NCI-H82 treated with DMSO at 0.1 percent for 48 hours (cell line): ENCODE results near the gene MAS1L.
"Not testable (repeated sequence)": the region's sequence is repeated elsewhere in the genome, so short reads cannot be mapped to it uniquely, and the experiment has no call there.

Experiments used
- DNase-seq: peaks from one replicate; lab custom pipeline; 2025; ENCODE audit not compliant: unreplicated experiment; lab: John Stamatoyannopoulos, UW

Gene MAS1L

DNA sequence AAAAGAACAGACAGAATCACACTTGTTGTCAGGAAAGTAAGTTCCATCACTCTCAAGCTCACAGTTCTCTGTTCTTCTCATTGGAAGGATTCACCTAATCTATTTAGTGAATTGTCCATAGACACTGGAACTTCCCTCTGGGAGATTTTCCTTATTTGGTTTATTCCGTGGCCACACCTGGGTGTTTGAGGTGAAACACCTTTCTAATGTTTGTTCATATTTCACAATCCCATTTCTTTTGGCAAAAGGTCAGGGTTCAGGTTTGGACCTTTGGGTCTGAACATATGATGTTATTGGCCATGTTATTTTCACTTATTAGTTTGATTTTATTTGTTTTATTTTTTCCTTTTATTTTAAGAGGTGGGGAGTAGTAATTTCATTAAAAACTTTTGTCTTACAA lies 4.0 kb downstream of the MAS1L start:
- DNase-seq: no peak

DNA sequence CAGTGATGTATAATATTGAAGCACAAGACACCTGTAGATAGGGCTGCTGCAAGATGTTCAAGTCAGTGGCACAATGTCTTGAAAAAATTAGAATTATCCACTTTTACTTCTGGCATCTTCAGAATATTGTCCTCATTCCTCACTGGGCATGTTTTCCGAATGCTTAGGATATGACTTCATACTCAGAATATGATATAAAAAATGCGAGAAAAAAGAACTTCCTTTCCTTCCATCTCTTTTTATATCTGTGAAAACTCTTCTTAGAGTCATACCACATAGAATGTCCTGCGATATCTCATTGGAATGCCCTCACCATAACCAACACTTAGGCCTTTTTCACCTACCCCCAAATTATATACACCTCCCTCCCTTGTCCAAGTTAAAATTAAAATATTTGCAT lies 4.6 kb downstream of the MAS1L start:
- DNase-seq: no peak

DNA sequence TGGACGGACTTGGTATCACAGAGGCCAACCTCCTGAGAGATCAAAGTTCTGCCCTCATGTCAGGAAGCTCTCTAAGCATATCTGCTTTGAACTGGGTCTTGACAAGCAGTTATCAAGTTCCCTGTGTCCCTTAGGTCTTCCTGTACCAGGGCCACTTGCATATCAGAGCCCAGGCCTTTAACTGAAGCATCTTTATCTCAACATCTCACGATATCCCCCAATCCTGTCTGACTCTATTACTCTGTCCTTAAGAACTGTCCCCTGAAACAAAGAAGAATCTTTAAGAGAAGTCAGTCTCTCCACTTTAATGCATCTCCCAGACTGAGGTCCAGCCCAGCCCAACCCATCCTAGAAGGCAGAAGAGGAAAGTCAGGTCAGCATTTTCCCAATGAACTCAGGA lies 8.2 kb downstream of the MAS1L start:
- no peak for DNase-seq

DNA sequence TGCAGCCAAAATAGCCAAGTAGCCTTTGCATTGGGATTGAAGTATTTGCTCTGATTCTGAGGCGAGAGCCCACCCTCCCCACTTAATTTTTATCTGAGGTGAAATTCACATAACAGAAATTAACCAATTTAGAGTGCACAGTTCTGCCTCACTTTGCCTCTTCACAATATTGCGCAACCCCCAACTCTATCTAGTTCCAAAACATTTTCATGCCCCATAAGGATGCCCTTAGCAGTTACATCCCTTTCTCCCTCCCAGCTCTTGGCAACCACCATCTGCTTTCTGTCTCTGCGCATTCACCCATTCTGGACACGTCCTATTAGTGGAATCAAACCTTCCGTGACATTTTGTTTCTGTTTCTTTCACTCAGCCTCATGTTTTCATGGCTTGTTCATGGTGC lies 9.0 kb downstream of the MAS1L start:
- DNase-seq: no peak

DNA sequence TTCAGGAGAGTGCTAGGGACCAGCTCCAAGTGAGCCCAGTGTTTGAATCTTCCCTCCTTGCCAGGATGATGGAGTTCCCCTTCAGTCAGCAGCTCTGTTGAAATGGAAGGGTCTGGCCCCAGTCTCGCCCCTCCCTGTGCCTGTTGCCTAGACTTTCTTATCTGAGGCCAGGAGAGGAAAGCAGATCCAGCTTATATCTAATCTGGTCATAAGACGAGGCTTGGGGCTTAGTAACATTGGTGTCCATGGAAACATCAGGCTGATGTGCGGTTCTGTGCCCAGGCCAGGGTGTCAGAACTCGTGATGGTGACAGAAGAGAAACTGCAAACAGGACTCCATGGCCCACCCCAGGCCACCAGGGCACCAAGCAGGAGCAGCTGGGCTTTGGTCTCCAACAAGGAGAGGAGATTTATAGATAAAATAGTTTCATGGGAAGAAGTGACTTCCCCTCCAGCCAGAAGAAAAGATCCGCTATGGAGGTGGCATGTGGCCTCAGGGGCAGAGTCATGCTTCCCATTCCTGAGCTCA lies 9.8 kb downstream of the MAS1L start:
- DNase-seq: no peak

DNA sequence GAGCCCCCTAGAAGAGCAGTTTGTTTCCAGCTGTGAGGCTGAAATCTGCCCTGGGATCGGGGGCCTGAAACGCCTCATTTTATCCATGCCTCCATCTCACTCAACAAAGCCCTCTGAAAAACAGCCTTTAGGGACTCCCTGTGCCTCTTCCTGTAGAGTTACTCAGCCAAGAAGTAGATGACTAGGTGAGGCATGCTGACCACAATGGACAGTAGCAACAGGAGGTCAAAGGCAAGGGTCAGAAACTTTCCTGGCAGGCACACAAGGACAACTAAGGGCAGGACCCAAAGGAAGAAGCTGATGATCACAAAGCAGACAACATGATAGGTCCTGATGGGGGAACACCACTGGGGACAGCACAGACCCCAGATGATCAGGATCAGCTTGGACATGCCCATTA lies 12.8 kb downstream of the MAS1L start:
- no peak for DNase-seq

DNA sequence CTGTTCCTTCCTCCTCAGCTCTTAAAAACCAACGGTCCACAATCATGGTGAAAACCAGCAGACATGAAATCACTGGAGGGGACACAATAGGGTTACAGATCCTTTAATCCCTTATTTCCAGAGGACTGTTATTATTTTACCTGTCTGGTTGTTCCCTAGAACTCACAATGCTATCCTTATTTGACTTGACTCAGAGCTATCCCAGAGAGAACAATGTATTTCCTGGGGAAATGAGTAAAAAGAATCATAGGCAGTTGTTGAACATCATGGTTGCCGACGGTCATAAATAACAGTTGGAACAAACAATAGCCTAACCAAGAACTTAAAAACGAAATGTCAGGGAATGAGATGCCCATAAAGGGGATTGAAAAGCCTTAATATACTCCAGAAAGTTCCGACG lies 21.5 kb downstream of the MAS1L start:
- DNase-seq: no peak

DNA sequence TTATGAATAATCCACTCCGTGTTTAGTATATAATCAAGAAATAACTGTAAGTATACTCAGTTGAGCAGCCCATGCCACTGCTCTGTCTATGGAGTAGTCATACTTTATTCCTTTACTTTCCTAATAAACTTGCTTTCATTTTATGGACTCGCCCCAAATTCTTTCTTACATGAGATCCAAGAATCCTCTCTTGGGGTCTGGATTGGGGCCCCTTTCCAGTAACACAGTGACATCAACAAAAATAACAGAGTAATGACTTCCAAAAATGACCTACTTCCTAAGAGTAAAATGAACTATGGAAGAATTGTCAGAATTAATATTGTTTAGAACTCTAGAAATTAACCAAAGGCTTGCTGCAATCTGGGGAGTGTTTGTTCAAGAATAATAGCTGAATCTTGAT lies 22.0 kb downstream of the MAS1L start:
- DNase-seq: no peak

DNA sequence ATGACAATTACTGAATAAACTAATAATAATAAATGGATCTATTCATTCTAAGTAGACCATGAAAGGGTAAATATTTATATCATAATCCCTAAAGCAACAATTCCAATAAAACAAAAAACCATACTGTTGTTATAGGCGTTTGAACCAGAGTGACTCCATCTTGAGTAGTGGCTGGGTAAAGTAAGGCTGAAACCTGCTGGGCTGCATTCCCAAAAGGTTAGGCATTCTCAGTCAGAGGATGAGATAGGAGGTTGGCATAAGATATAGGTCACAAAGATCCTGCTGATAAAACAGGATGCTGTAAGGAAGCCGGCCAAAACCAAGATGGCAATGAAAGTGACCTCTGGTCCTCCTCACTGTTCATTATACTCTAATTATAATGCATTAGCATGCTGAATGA lies 22.5 kb downstream of the MAS1L start:
- DNase-seq: no peak

DNA sequence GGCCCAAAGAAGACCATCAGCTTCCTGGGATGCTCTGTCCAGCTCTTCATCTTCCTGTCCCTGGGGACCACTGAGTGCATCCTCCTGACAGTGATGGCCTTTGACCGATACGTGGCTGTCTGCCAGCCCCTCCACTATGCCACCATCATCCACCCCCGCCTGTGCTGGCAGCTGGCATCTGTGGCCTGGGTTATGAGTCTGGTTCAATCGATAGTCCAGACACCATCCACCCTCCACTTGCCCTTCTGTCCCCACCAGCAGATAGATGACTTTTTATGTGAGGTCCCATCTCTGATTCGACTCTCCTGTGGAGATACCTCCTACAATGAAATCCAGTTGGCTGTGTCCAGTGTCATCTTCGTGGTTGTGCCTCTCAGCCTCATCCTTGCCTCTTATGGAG lies 25.7 kb downstream of the MAS1L start:
- DNase-seq: no peak

DNA sequence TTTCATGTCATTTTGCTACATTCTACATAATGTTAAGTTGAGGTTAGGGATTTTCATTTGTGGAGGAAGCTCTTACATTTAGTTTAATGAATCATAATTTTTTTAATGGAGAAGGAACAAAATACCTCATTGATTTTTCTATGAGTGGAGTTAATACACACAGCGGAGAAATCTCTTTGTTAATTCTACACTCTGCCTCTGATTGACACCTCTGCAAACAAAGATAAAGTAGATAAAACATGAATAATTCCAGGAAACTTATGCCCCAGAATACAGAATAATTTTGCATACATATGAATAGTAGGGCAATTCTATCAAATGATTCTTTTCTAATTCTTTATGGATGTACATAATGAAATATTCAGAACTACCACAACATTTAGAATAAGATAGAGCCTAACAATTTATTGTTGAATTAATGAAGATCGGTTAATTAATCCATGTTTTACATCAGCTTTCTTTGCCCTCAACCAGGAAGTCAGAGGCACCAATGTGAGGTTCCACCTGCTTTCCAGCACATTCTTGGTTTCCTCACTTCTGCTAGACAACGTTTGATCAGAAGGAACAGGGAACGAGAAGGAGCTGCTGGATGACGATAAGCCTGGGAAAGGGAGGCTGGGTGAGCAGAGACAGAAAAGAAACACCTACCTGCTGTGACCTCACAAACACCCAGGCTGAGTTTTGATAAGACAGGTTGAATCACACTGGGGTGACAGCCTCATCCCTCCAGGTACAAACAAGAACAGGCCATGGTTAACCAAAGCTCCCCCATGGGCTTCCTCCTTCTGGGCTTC lies 26.5 kb downstream of the MAS1L start:
- no peak for DNase-seq

DNA sequence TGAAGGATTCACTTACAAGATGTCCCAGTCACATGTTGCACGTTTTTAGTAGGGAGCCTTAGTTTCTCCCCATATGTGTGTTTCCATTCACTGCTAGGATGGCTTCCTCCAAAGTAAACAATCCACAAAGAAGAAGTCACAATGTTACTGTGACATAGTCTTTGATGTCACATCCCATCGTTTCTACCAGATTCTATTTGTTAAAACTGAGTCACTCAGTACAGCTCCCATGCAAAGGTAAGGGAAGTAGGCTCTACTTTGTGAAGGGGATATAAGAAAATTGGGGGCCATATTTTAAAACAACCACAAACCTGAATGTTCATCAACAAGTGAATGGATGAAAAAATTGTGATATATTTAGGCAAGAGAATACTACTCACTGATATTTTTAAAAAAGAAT lies 30.8 kb downstream of the MAS1L start, which contains the start of the genes OR11A1 and OR2H1:
Gene OR11A1, minus strand, starts transcription at position 101 of the 400 bp plus-strand sequence. CDS start 29,430 bp downstream, outside the sequence.
Gene OR2H1, plus strand, starts transcription at position 185 of the 400 bp plus-strand sequence. CDS start 4,615 bp downstream, outside the sequence.
- DNase-seq: no peak

DNA sequence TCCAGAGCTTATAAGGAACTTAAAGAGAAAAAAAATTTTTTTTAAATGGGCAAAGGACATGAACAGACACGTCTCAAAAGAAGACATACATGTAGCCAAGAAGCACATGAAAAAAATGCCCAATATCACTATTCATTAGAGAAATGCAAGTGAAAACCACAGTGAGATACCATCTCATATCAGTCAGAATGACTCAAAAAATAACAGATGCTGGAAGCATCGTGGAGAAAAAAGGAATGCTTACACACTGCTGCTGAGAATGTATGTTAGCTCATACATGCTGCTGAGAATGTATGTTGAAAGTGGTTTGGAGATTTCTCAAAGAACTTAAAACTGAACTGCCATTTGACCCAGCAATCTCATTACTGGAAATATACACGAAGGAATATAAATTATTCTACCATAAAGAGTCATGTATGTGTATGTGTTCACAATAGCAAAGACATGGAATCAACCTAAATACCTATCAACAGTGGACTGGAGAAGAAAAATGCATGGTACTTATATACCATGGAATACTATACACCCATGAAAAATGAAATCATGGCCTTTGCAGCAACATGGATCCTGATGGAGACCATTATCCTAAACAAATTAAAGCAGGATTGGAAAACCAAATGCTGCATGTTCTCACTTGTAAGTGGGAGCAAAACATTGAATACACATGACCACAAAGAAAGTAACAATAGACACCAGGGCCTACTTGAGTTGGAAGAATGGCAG lies 36.1 kb downstream of the MAS1L start:
- DNase-seq: no peak

DNA sequence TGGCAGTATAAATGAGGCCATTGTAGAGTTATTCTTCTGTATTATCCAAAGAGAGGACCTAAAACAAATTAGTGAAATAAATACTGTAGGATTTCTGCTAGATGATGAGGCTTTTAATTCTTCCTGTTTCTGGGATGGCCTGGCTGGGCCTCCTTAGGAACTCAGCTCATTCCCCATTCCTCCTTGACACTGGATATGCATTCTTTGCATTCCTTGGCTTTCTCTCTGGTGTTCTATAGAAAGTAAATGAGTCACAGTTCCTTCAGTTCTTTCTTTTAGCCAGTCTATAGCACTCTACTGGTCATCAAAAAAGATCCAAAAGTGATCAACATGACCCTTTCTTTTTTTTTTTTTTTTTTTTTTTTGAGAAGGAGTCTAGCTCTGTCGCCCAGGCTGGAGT lies 40.1 kb downstream of the MAS1L start:
- DNase-seq: no peak

DNA sequence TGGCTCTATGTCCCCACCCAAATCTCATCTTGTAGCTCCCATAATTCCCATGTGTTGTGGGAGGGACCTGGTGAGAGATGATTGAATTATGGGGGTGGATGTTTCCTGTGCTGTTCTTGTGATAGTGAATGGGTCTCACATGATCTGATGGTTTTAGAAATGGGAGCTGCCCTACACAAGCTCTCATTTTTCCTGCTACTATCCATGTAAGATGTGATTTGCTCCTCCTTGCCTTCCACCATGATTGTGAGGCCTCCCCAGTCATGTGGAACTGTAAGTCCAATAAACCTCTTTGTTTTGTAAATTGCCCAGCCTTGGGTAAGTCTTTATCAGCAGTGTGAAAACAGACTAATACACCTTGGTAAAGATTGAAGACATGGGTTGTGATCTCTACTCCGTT lies 43.7 kb downstream of the MAS1L start:
- not testable (repeated sequence) for DNase-seq

DNA sequence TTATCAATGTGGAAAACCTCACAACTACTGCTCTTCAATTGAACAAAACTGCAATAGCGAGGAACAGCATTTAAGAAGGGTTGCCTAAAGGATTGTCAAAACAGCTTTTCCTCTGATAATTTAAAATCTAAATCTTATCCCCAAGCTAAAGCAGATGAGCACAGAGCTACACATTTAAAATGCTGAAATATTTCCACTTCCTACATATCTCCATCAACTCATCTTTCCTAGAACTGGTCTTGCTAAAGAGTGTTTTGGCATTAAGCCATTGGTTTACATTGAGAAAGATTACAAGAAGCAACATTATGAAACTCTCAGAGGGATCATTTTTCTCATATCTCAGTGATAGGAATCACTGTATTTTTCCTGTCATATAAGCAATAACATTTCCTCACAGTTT lies 45.0 kb downstream of the MAS1L start:
- DNase-seq: no peak

DNA sequence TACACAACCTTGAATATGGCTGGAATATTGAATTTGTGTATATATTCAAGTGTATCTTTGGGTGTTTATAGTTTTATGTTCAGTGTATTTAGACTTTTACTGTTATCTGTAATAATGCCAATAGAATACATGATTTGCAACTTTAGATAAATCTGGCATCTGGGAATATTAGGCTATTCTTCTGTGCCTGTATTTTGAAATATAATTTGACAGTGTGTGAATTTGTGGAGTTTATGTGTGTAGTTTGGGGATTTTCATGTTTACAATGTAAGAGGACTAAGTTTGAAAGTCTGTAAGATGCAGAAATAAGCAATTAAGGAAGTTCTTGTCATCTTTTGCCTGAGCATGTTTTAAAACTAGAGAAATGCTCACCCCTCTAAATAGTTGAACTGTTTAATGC lies 48.8 kb downstream of the MAS1L start, which contains the start of gene OR10C1:
Gene OR10C1, plus strand, starts transcription at position 301 of the 400 bp plus-strand sequence. CDS start 710 bp downstream, outside the sequence.
- no peak for DNase-seq

DNA sequence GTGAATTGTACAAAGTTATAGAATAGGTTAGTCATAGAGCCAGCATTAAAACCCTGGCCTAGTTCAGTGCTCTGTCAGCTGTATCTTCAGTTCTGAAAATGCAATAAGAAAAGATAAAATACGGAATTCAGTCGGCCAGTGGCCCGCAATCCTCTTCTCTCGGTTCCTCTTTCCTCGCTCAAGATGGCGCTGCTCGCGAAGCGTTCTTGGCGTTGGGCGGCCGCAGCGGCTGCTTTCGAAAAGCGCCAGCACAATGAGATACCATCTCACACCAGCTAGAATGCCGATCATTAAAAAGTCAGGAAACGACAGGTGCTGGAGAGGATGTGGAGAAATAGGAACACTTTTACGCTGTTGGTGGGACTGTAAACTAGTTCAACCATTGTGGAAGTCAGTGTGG lies 51.0 kb downstream of the MAS1L start:
- not testable (repeated sequence) for DNase-seq
